GM12891 (cell line): Measurements from ENCODE around the gene SLC50A1.

Source experiments
- PAX5 ChIP-seq: IDR thresholded peaks from 2 replicates; pipeline ENCODE4 v1.6.1; 2011; ENCODE audit warnings: low read length, moderate library complexity, mild to moderate bottlenecking; ENCODE audit not compliant: insufficient read depth, severe bottlenecking
- POLR2A ChIP-seq: IDR thresholded peaks from 2 replicates; pipeline ENCODE4 v1.6.1; 2011; ENCODE audit warnings: low read depth, low read length, control low read depth
- POLR2AphosphoS5 ChIP-seq: IDR thresholded peaks from 2 replicates; pipeline ENCODE4 v1.6.1; 2011; ENCODE audit warnings: low read depth, low read length, control low read depth
- POU2F2 ChIP-seq: IDR thresholded peaks from 2 replicates; pipeline ENCODE4 v1.6.1; 2011; ENCODE audit warnings: low read depth, mild to moderate bottlenecking, control low read depth, low read length, moderate library complexity
- SPI1 ChIP-seq: IDR thresholded peaks from 2 replicates; pipeline ENCODE4 v1.6.1; 2011; ENCODE audit warnings: low read depth, low read length, control low read depth
- TAF1 ChIP-seq: IDR thresholded peaks from 2 replicates; pipeline ENCODE4 v1.6.1; 2011; ENCODE audit warnings: low read depth, low read length, control low read depth

- TF ChIP-seq POLR2A: no peak
- TF ChIP-seq TAF1: no peak
- TF ChIP-seq POLR2AphosphoS5: no peak
- TF ChIP-seq POU2F2: no peak
- no peak for TF ChIP-seq PAX5
- no peak for TF ChIP-seq SPI1
Measured at GRCh38 chr1:155126556-155127104, 9.0 kb upstream of the SLC50A1 start.
